CD4-positive, alpha-beta T cell treated with Interleukin-6 at 100 ng/mL for 8 hours (primary cell): Measurements from ENCODE around the gene N4BP3.
"Not testable (repeated sequence)": the region's sequence is repeated elsewhere in the genome, so short reads cannot be mapped to it uniquely, and the experiment has no call there.

Experiments
- DNase-seq: peaks from one replicate; pipeline ENCODE4 v3.0.0-alpha.2; 2020; ENCODE audit warnings: mixed read lengths, low spot score

N4BP3 gene, protein sequence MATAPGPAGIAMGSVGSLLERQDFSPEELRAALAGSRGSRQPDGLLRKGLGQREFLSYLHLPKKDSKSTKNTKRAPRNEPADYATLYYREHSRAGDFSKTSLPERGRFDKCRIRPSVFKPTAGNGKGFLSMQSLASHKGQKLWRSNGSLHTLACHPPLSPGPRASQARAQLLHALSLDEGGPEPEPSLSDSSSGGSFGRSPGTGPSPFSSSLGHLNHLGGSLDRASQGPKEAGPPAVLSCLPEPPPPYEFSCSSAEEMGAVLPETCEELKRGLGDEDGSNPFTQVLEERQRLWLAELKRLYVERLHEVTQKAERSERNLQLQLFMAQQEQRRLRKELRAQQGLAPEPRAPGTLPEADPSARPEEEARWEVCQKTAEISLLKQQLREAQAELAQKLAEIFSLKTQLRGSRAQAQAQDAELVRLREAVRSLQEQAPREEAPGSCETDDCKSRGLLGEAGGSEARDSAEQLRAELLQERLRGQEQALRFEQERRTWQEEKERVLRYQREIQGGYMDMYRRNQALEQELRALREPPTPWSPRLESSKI

DNA sequence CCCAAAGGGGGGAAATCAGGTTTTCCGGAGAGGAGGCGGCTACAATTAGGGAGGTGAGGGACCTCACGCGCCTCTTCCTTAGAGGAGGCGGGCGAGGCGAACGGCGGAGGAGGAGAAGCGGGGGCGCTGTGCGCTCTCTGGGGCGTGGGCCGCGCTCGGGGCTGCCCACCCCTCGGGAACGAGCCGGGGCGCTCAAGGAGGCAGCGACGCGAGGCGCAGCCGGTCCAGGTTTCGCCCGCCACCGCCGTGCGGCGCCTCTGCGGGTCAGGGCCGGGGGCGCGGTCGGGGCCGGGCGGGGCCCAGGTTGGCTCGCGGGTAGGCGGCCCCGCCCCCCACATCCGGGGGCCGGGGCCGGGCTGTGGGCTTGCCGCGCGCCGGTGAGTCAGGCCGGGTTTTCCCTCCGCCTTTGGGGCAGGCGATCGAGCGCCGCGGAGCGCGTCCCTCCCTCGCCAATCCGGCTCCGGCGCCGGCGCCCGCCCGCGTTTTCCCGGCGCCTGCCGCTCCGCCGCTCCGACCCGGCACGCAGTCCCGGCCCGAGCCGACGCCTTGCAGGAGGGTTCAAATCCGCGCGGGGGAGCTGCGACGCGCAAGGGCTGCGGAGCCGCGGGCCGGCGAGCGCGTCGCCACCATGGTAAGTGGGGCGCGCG lies at the start of gene N4BP3:
Gene N4BP3, plus strand, starts transcription at position 392 of the 647 bp plus-strand sequence. CDS start 6,052 bp downstream, outside the sequence.
- peak; percentile 78 for DNase-seq

DNA sequence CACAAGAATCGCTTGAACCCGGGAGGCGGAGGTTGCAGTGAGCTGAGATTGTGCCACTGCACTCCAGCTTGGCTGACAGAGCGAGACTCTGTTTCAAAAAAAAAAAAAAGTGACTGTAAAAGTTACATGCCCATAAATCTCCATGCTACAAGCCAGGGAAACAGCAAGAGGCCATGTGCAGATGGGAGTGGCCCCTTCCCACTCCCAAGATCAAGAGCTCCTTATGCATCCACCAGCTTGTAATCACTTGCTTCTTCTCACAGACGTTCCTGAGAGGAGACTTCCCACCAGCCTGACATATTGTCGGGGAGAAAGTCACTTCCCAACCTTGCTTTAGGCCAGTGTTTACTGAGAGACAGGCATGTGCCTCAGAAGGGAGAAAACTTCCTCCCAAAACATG lies 45.6 kb upstream of the N4BP3 start:
- no peak for DNase-seq

DNA sequence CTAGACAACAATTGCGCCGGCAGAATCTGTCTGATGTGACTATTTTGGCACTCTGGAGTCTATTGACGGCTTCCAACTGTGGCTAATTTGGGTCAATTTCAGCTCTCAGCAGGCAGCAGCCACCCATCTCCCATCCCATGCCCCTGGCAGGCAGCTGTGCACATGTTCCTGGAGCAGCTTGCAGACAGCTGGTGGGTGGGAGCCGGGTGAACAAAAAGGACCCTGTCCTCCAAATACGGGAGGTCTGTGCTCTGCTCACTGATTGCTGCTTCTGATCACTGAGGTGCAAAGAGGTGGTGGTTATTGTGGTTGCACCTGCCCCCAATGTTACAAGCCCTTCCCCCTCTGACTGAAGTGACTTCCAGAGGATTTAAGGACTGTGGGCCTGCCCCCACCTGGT lies 45.0 kb upstream of the N4BP3 start:
- DNase-seq, result no peak

DNA sequence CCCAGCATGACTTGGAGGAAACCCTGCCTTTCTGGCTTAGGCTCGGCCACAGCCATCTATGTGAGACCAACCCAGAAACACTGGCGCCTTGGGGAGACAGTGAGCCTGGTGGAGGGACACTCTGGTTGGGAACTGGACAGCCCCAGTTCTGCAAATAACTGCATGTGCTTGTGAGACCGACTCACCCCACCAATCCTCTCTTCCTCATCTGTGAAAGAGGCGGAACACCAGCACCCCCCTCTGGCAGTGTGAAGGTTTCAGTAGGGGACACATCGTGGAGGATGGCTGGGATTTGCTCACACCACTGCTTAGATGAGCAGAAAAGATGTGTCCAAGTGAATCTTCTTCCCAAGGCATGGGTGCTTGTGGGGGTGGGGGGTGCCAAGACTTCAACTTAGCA lies 43.4 kb upstream of the N4BP3 start:
- DNase-seq, result no peak

DNA sequence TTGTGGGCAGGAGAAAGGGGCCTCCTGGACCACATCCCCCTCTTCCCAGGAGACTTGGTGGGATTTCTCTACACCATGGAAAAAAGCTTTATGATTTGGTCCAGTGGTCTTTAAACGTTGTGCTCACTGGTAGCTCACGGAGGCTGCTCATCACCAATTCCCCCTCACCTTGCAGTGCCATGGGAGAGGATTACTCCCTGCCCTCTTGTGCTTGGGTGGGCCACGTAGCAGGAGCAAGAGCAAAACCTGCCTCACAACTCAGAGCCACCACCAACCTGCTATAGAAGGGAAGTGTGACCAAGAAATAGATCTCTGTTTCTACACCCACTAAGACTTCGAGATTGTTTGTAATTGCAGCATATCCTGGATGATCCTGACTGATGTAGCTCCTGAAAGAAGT lies 42.2 kb upstream of the N4BP3 start:
- no peak for DNase-seq

DNA sequence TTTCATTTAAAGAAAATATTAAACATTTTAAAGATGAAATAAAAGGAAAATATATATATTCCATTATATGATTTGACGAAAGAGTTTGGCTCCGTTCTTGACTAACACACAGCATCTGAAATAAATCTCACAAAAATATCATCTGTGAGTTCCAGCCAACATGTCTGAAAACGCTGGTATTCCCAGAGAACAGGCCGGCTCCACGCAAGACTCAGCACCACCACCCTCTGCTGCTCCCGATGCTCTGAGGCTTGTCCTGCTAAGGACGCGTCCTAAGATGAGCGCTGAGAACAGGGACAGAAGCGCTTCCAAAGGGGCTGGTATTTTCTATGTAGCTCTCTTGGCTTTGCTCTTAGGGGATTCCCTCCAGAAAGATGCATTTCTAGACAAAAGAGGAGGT lies 40.6 kb upstream of the N4BP3 start:
- DNase-seq, result no peak

DNA sequence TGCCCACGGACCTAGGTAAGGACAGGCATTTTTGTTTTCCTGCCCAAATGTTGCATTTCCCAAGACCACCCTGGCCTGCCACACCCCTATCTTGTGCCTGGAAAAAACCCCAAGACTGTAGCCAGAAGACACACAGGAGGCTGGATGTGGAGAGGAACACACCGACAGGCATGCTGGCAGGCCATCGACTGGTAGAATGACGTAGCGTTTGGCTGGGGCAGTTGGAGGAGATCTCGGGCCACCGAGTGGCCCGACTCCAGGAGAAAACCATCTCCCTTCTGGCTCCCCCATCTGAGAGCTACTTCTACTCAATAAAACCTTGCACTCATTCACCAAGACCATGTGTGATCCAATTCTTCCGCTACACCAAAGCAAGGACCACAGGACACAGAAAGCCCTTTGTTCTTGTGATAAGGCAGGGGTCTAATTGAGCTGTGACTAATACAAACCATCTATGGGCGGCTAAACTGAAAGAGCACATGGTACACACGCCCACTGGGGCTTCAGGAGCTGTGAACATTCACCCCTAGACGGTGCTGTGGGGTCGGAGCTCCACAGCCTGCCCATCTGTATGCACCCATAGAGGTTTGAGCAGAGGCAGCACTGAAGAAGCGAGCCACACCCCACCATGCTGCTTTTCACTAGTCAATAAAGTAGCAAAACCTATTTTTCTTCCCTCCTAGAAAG lies 38.9 kb upstream of the N4BP3 start:
- no peak for DNase-seq

DNA sequence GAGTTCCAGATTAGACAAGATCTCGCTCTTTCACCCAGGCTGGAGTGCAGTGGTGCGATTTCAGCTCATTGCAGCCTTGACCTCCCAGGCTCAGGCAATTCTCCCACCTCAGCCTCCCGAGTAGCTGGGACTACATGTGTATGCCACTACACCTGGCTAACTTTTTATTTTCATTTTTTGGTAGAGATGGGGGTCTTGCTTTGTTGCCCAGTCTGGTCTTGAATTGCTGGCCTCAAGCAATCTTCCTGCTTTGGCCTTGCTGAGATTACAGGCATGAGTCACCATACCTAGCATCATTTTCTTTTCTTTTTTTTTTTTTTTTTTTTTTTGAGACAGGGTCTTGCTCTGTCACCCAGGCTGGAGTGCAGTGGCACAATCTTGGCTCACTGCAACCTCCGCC lies 36.4 kb upstream of the N4BP3 start:
- not testable (repeated sequence) for DNase-seq

DNA sequence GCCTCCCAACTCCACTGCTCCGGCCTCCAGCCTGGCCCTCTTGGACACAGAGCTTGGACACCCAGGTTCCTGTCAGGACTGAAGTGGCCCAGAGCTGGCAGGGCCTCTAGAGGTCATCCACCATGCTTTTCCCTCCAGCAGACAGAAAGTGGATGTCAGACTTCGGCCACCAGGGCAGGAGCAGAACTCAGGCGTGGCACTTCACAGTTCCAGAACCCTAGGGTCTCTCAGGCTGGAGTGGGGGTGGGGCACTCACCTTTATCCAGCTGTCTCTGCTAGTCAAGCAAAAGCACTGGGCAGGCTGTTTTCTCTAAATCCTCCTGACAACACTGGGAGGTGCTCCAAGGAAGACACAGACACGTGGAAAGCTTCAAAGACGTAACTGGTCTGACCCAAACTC lies 35.6 kb upstream of the N4BP3 start:
- DNase-seq, result no peak

DNA sequence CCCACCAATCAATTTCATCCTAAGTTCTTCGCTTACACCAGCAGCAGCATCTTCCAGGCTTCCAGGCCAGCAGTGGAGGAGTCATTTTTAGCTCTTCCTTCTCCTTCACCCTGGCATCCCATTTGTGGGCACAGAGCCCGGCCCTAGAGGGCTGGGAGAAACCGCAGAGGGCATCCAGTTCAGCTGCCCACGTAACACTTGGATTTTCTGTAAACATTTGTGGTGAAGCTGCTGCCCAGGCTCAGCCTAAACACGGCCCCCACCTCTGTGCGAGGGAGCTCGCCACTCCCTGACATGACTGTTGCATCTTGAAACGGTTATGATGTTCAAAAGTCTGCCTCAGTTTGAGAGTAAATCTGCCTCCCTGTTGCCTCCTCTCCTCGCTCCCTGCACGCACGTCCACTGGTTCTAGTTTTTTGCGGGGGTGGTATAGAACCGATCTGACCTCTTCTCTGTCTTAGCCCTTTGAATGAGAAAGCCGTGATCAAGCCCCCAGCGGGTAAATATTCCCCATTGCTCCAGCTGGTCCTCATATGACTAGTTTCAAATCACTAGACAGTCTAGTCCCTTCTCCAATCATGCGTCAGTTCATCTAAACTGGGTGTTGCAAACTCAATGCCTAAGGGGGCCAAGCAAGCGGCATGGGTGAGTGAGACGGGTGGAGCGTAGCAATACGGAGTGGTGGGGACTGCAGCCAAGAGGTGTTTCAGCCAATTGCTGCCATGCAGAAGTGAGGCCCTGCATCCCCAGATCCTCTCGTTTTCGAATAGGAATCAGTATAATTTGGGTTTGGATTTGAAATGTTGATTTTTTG lies 34.9 kb upstream of the N4BP3 start:
- no peak for DNase-seq

DNA sequence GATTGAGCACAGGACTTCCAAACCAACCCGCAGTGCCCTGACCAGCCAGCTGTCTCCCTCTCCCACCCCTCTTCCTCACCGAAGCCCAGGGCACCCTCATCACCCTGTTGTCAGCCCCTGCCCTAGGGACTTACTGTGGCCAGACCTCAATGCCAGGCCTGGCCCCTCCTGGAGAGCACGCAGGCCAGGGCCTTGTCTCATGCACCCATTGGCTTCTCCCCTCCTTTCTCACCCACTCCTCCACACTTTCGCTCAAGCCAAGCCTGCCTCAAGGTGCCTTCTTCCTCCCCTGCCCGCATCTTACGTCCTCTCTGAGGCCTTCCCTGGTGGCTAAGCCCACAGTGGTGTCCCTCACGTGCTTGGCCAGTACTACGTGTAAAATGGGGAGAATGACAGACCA lies 33.3 kb upstream of the N4BP3 start:
- no peak for DNase-seq

DNA sequence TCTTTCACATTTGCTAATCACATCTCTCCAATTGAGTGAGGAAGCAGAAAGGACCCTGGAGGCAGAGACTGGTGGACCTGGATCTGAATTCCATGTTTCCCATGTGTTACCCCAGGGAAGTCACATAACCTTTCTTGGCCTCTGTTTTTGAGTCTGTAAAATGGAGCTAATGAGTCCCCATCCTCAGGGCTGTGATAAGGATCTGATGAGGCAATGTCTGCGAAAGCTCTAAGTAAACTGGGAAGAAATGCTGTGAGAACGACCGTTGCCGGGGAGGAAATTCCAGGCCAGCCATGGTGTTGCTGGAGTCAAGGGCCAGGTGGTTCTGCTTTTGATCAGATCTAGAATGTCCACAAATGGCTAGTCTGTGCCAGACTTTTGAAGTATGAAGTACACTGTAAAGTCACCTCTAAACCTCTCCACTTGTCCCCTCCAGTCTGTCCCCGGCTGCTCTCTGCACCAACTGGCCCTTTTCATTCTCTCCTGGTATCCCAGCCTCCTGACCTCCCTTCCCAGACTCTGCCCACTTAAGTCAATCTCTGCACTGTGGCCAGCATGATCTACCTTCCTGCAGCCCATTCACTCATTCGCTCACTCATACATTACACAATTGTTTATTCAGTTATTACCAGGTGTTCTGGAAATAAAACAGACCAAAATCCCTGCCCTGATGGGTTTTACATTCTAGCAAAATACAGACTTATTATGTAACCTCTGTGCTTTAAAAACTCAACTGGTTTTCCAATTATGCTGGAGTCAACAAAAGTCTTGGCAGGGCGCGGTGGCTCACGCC lies 32.5 kb upstream of the N4BP3 start:
- DNase-seq, result no peak

DNA sequence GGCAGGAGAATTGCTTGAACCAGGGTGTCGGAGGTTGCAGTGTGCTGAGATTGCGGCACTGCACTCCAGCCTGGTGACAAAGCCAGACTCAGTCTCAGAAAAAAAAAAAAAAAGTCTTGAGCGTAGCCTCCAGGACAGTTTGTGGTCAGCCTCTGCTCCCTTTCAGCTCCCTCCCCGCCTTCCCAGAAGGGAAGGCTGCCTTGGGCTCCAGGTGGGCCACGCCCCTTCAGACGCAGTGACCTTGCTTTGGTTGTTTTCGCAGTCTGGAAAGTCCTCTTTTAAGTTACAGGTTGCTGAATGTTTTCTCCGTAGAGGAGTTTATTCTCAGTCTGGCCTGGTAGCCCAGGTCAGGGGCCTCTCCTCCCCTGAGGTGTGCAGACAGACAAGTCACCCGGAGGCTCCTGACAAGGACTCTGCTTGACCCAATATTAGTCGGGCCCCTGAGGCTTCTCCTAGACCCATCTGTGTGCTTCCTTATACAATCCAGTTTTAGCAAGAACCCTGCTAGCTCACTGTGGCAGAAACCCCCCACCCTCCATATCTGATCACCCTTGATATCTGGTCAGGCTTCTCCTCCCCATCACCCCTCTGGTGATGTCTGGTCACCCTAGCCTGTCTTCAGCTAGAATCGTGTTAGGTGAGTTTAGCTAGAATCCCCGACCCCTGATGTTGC lies 31.6 kb upstream of the N4BP3 start:
- DNase-seq, result no peak

DNA sequence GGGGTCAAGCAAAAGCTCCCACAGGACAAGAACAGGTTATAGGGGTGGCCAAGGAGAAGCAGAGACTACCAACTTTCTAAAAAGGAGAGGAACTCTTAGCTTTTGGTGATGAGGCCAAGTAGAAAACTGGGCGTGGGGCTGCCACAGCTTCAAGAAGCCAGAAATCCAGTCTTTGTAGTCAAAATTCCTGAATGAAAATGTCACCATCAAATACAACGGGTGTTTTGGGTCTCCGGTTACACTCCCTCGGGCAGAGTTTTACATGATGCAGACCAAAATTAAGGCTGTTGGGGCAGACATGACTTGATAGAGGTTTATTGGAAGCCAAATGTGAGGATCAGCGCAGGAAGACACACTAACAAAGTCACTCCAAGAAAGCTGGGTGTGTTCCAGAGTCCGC lies 29.4 kb upstream of the N4BP3 start:
- no peak for DNase-seq

DNA sequence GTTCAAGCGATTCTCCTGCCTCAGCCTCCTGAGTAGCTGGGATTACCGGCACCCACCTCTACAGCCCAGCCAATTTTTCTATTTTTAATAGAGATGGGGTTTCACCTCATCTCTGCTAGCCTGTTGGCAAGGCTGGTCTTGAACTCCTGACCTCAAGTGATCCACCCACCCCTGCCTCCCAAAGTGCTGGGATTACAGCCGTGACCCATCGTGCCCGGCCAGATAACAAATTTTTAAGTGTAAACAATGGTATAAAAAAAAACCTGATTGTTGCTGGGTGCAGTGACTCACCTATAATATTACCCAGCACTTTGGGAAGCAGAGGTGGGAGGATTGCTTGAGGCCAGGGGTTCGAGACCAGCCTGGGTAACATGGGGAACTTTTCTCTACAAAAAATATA lies 28.0 kb upstream of the N4BP3 start:
- DNase-seq, result no peak

DNA sequence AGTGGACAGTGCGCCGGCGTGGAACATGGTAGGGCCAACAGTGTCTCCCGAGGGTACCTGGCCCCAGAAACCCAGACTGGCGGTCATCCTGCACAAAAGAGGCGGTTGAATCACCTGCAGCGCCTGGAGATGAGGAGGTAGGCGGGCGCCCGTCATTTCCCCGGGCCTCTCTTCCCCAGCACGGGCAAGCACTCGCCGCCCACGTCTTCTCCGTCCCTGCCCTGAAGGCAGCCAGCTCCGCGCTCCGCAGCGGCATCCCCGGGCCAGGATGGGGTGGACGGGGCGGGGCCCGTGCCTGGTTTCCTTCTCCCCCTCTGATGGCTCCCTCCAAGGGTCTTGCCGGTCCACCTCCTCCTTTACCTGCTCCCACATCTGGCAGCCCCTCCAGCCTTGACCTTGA lies 27.1 kb upstream of the N4BP3 start:
- DNase-seq, result no peak

DNA sequence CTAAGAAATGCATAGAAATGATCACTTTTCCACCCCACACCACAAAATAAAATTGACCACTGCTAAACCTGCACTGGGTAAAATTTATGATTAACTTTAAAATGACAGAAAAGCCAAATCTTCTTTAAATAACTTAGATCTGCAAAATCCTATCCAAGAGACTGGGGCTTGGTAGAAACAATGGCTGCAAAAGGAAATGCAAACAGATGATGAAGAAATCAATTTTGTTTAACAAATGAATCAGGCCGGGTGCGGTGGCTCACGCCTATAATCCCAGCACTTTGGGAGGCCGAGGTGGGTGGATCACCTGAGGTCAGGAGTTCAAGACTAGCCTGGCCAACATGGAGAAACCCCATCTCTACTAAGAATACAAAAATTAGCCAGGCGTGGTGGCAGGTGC lies 26.1 kb upstream of the N4BP3 start:
- DNase-seq, result not testable (repeated sequence)

DNA sequence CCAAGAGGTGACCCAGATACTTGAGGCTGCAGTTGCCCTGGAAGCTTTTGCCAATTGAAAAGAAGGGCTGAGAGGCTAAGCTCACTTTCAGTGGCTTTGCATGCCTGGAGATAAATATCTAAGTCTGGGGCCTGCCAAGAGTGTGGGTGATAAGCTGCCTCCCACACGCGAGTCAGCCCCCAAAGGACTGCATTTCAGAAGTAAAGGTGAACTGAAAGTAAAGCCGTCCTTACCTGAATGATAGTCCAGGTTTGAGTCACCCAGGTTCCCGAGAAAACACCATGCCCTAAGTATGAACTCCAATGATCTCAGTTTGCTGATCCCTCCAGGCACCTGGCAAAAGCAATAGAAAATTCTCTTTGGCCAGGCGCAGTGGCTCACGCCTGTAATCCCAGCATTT lies 22.5 kb upstream of the N4BP3 start:
- no peak for DNase-seq

DNA sequence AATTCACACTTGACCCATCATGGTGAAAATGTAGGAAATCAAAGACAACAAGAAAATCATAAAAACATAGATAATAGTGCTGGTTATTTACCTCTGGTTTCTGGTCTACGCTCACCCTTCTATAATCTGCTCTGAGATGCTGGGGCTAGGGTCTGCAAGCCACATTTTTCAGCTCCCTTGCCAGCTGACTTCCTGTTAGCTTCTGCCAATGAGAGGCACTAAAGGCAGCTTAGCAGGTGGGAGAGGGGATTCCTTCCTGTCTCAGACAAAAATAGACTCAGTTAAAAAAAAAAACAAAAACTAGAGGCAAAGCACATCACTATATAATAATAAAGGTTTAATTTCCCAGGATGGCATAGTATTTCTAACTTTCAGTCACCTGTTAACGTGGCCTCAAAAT lies 20.2 kb upstream of the N4BP3 start:
- DNase-seq, result no peak

DNA sequence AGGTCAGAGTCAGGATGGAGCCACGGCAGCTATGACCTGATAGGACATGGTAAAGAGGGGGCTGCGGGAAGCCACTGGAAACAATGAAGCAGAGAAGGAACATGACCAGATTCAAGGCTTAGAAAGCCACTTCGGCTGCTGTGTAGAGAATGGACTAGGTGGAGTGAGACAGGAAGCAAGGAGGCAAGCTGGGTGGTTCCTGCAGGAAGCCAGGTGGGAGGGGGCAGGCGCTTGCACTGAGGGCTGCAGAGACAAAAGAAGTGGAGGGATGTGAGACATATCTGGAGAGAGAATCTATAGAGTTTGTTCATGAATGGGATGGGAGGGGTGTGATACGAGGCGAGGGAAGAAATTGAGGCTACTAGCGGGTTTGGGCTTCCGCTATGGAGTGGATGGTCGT lies 19.0 kb upstream of the N4BP3 start:
- no peak for DNase-seq

DNA sequence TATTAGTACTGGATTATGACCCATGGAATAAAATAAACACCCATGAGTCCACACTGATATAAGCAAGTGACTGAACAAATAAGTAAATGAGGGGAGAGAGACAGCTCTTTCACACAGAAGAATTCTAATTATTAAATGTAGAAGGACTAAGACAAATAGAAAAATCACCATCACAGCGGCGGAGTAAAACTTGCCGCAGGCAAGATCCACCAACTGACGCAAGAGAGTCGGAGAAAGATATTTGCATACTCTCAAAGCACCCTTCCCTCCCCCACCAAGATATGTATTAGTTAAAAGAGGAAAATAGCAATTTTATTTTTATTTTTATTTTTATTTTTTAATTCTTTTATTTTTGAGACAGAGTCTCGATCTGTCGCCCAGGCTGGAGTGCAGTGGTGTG lies 14.6 kb upstream of the N4BP3 start:
- no peak for DNase-seq
